Measurements from ENCODE around the gene PLCB4. TPM values are rescaled to one million over a fixed set of nuclear protein-coding genes. Genes with fewer than 3 reads are reported as not detected.

PLCB4 gene
- total and polyA plus RNA-seq, 5 donors, result 9.4 to 42.2 (median 27.7) TPM

DNA sequence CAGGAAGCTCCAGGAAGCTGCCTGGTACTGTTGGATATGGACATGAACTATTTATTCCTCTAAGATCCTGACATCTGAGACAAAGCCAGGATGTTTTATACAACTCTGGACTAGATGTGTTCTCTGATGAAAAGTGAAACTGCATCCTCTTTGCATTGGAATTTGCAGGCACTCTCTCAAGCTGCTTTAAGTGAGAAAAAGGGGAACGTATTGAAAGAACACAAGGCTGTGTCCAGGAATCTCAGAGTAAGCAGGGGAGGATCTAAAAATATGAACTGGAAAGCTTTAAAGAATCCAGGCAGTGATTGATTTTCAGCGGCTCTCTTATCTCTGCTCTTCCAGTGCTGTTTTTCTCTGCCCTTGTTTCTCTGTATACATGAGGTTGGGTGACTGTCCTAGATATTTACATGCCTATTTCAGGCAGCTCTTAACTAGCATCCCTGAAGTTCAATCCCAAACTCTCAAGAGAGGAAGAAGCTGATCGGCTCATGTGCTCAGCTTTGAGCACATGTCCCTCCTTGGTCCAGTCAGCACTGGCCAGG is 193.8 kb downstream of the PLCB4 start:
- Histone ChIP-seq H3K4me3 (ENCODE audit: low read length) (no peak overlapping the region), H3K27me3 (ENCODE audit: control insufficient read depth, insufficient read depth) (no peaks in the 10 kb centered on the region), H3K27ac (ENCODE audit: low read length) (peak overlapping the region; percentile 26), H3K4me1 (ENCODE audit: control insufficient read depth, insufficient read depth, low read length) (peaks cover 5% of the 10 kb centered on the region), H3K9me3 (ENCODE audit: control insufficient read depth, low read length) (no peaks in the 10 kb centered on the region)
- intact Hi-C loops (cut with DNase I), result no loop called here
- WGBS, result 9% methylated on average over 3 of the region's 3 CpGs
- ATAC-seq (peak; percentile 34 to 51), DNase-seq (no peak)

DNA sequence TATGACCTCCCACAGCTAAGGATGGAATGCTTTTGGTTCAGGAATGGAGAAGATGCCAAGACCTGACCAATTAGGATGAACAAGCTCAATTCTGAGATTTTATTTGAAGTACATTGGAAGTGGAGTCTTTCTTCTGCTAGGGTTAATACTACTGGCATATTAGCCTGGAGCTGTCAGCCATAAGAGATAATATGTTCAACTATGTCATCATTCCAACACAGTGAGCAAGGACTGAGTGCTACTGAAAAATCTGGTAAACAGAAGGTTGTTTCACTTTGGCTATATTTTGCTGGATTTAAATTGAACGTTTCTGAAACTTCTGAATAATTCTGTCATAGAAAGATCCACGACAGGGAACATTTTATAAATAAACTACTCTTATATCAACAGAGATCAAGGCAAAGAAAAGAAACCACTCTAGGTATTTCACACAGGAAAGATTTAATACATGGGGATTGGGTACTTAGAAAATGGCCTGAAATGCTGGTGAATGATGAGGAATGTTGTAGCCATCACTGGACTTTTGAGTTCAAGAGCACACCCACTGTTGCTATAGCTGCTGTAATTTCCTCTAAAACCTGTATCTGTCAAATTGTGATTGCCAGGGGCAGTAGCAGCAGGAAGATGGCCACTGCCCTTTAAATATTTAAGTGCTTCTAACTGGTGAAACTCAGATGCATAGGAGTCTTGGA is 200.5 kb downstream of the PLCB4 start:
- ATAC-seq (peak; percentile 45 to 68), DNase-seq (no peak)
- Histone ChIP-seq H3K9me3 (ENCODE audit: control insufficient read depth, low read length) (no peaks in the 10 kb centered on the region), H3K4me1 (ENCODE audit: control insufficient read depth, insufficient read depth, low read length) (no peaks in the 10 kb centered on the region), H3K4me3 (ENCODE audit: low read length) (no peak overlapping the region), H3K27ac (ENCODE audit: low read length) (no peak overlapping the region), H3K27me3 (ENCODE audit: control insufficient read depth, insufficient read depth) (no peaks in the 10 kb centered on the region)
- 36% methylated on average over 2 of the region's 2 CpGs for WGBS
- intact Hi-C loops (cut with DNase I), result no loop called here

DNA sequence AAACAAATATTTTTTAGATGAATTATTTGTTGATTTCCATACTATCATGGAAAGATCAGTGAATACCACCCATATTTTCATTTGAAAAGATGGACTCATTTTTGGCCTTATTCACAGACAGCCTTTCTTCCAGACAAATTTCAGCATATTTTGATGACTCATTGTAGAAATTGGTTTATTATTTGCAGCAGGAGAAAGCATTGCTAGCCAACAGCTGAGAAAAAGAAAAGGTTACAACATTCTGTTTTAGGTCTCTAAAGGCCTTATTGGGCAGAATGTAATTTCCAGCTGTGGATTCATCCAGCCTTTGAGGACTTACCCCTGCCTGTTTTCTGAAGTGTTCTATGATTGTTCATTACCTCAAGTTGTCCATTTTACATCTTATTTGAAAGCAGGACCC is 201.9 kb downstream of the PLCB4 start:
- ATAC-seq, result peak; percentile 48 to 54
- no peaks in the 10 kb centered on the region for H3K9me3 ChIP-seq (ENCODE audit: control insufficient read depth, low read length)
- intact Hi-C loops (cut with DNase I), result no loop called here
- no peaks in the 10 kb centered on the region for H3K27me3 ChIP-seq (ENCODE audit: control insufficient read depth, insufficient read depth)
- no peak for DNase-seq
- no peak overlapping the region for H3K27ac ChIP-seq (ENCODE audit: low read length)
- no peak overlapping the region for H3K4me3 ChIP-seq (ENCODE audit: low read length)
- no peaks in the 10 kb centered on the region for H3K4me1 ChIP-seq (ENCODE audit: control insufficient read depth, insufficient read depth, low read length)

DNA sequence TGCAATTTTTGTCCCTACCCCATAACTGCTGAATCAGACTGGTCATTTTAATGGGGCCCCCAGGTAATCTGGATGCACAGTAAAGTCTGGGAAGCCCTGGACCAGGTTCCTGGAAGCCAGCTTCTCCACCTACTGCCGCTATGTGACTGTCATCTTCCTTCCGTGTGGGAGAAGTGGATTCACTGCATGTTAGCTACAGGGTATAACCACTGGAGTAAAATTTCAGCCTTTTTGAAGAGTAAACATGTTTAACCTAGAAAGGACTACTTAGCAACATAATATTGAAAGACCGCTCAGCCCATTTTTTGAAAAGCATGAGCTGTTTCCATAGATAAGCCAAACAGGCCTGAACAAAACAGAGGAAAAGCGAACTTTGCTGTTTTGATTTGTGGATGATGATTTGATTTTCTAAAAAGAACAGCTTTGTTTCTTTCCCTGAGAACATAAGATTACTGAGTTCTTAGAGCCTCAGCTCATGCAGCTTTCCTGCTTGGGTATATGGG is 208.1 kb downstream of the PLCB4 start:
- ATAC-seq (no peak), DNase-seq (no peak)
- Histone ChIP-seq H3K27me3 (ENCODE audit: control insufficient read depth, insufficient read depth) (no peaks in the 10 kb centered on the region), H3K9me3 (ENCODE audit: control insufficient read depth, low read length) (no peaks in the 10 kb centered on the region), H3K4me1 (ENCODE audit: control insufficient read depth, insufficient read depth, low read length) (no peaks in the 10 kb centered on the region), H3K27ac (ENCODE audit: low read length) (no peak overlapping the region), H3K4me3 (ENCODE audit: low read length) (no peak overlapping the region)
- WGBS, result 69% methylated on average over 4 of the region's 4 CpGs
- intact Hi-C loops (cut with DNase I), result no loop called here

DNA sequence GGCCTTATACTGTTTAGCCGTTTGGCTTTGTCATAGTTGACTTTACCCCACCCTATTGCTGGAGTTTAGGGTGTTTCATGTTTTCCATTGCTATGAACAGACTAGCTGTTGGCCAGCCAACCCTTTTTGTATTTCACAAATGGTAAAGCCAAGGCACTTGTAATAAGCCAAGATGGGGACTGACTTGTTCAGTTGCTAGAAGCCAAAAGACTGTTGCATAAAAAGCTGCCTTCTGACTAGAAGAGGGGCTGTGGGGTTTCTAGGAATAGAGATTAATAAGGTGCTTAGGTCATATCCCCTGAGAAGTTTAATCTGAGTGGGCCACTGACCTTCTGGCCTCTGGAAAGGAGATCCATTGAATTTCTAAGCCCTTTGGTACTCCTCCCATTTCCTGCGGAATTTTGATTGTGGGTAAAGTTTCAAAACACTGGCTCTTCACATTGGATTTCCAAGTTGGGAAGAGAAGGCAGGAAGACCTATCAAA is 211.1 kb downstream of the PLCB4 start:
- H3K9me3 ChIP-seq (ENCODE audit: control insufficient read depth, low read length), result no peaks in the 10 kb centered on the region
- intact Hi-C loops (cut with DNase I), result no loop called here
- H3K4me3 ChIP-seq (ENCODE audit: low read length), result no peak overlapping the region
- WGBS, result 37% methylated on average over 2 of the region's 2 CpGs
- ATAC-seq, result peak; percentile 90 to 94
- no peaks in the 10 kb centered on the region for H3K4me1 ChIP-seq (ENCODE audit: control insufficient read depth, insufficient read depth, low read length)
- no peaks in the 10 kb centered on the region for H3K27me3 ChIP-seq (ENCODE audit: control insufficient read depth, insufficient read depth)
- no peak overlapping the region for H3K27ac ChIP-seq (ENCODE audit: low read length)
- peak in 2 of 3 donors; percentile 23 to 45 for DNase-seq

DNA sequence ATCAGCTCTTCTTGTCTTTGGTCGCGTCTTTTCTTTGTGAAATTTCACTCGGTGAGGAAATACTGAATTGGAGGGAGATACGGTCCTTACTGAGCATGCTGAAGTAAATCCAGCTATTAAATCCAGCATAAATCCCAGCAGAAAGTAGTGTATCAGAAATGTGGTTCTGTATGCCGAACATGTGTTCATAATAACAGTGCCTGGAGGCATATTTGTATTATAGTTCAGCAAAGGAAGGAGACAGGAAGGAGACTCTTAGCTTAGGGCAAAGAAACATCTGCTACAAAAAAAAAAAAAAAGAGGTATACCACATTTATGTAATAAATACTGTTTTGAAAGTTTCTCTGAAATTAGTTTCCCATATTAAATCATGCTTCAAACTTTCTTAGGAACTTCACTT is 211.8 kb downstream of the PLCB4 start:
- Histone ChIP-seq H3K27me3 (ENCODE audit: control insufficient read depth, insufficient read depth) (no peaks in the 10 kb centered on the region), H3K4me3 (ENCODE audit: low read length) (no peak overlapping the region), H3K9me3 (ENCODE audit: control insufficient read depth, low read length) (no peaks in the 10 kb centered on the region), H3K27ac (ENCODE audit: low read length) (no peak overlapping the region), H3K4me1 (ENCODE audit: control insufficient read depth, insufficient read depth, low read length) (no peaks in the 10 kb centered on the region)
- DNase-seq, result no peak
- WGBS, result 40% methylated on average over 5 of the region's 5 CpGs
- intact Hi-C loops (cut with DNase I), result no loop called here
- ATAC-seq, result no peak

DNA sequence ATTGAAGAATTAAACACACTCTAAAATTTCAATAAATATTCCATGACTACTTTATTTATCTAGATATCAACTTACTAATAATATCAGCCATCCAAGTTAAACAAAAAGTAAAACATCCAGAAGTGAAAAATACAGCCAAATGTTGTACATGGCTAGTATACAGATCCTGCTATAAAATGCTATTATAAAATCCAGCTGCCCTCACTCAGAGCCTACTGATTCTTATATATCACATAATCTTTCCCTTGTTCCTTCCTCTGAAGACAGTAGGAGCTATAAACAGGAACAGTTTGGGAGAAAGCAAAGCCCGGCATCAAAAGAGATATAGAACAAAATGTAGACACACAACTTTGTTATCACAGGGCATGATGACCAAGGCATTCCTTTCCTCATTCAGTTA is 212.9 kb downstream of the PLCB4 start:
- DNase-seq, result no peak
- intact Hi-C loops (cut with DNase I), result no loop called here
- Histone ChIP-seq H3K9me3 (ENCODE audit: control insufficient read depth, low read length) (no peaks in the 10 kb centered on the region), H3K27me3 (ENCODE audit: control insufficient read depth, insufficient read depth) (no peaks in the 10 kb centered on the region), H3K4me1 (ENCODE audit: control insufficient read depth, insufficient read depth, low read length) (no peaks in the 10 kb centered on the region), H3K27ac (ENCODE audit: low read length) (no peak overlapping the region), H3K4me3 (ENCODE audit: low read length) (no peak overlapping the region)
- 36% methylated on average over 1 of the region's 1 CpG for WGBS
- no peak for ATAC-seq

DNA sequence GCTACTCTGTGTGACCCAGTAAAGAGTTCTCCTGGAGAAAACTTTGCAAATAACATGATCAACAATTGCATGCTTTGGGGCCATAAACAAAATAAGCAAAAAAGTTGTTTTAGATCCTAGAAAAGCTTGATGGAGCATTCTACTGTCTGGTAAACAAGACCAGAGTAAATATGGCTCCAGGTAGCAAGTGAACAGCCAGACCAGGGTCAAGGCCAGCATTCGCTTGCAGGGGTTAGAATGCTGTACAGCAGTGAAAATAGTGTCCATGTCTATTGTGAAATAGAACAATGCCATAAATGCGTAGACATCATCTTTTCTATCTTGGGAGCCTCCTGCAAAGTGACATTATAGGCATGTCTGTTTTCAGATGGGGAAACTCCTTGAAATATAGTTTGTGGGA is 216.7 kb downstream of the PLCB4 start:
- WGBS, result 97% methylated on average over 2 of the region's 2 CpGs

DNA sequence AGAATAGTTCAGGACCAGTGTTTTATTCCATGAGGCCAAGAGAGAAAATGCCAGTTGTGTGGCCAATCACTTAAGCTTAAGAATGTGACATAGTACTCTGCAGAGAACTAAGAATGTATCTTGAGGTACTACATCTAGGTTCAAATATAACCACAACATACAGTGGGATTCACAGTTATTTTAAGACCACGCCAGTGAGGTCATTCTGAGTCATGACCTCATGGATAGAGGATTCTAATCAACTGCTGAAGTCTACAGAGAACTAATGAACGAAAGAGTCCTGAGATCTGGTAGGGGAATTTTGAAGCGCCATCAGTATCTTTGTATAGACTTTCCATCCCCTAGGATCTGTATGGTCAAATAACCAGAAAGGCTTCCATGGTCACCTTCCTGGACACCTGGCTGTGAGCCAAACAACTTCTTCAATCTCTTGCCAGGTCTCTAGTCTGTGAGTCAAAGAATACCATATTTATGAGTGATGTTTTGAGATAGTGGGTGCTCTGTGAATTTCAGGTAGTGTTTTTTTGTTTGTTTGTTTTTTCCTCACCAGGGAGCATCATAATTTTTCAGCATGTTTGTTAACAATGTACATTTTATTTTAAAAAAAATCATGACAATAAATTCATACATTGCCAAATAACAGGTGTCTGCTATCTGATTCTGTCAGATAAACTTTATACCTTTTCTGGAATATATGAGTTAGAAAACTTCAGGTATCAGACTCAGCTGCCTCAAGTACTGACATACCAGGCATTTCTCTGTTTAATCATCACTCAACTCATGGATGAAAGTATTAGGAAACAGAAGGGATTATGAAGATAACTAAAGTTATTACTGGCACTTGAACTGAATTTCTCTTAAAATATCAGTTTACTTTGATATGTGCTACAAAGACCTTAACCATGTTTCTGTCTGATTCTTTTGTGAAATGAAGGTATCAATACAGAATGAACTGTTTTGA is 217.9 kb downstream of the PLCB4 start:
- 95% methylated on average over 3 of the region's 3 CpGs for WGBS
- H3K27me3 ChIP-seq (ENCODE audit: control insufficient read depth, insufficient read depth), result no peaks in the 10 kb centered on the region
- intact Hi-C loops (cut with DNase I), result no loop called here
- no peak for ATAC-seq
- no peak for DNase-seq
- no peak overlapping the region for H3K27ac ChIP-seq (ENCODE audit: low read length)
- H3K4me3 ChIP-seq (ENCODE audit: low read length), result no peak overlapping the region
- H3K9me3 ChIP-seq (ENCODE audit: control insufficient read depth, low read length), result no peaks in the 10 kb centered on the region
- no peaks in the 10 kb centered on the region for H3K4me1 ChIP-seq (ENCODE audit: control insufficient read depth, insufficient read depth, low read length)

More for the DNA sequence above, 216.7 kb downstream of the PLCB4 start:
- H3K4me1 ChIP-seq (ENCODE audit: control insufficient read depth, insufficient read depth, low read length), result no peaks in the 10 kb centered on the region
- ATAC-seq (no peak), DNase-seq (no peak)
- H3K9me3 ChIP-seq (ENCODE audit: control insufficient read depth, low read length), result no peaks in the 10 kb centered on the region
- intact Hi-C loops (cut with DNase I), result no loop called here
- no peak overlapping the region for H3K27ac ChIP-seq (ENCODE audit: low read length)
- H3K27me3 ChIP-seq (ENCODE audit: control insufficient read depth, insufficient read depth), result no peaks in the 10 kb centered on the region
- no peak overlapping the region for H3K4me3 ChIP-seq (ENCODE audit: low read length)

DNA sequence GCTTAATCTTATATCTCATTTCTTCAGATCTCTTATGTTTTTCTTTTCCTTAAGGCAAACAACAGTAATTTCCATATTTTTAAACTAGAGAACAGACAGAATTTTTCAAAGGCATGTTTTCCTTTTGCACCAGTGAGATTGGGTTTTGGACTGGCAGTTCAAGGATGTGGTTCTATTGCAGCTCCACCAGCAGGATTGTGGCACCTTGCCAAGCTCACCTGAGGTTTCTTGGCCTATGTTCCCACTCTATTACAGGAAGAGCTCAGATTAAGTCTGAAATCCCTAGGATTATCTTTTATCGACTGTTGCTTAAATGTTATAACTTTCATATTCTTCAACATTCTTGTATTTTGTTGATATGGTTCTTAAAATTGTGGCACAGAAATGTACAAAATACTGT is 218.9 kb downstream of the PLCB4 start:
- Histone ChIP-seq H3K9me3 (ENCODE audit: control insufficient read depth, low read length) (no peaks in the 10 kb centered on the region), H3K27me3 (ENCODE audit: control insufficient read depth, insufficient read depth) (no peaks in the 10 kb centered on the region), H3K4me3 (ENCODE audit: low read length) (no peak overlapping the region), H3K27ac (ENCODE audit: low read length) (no peak overlapping the region), H3K4me1 (ENCODE audit: control insufficient read depth, insufficient read depth, low read length) (no peaks in the 10 kb centered on the region)
- intact Hi-C loops (cut with DNase I), result no loop called here
- no peak for DNase-seq
- ATAC-seq, result no peak
- 91% methylated on average over 1 of the region's 1 CpG for WGBS

DNA sequence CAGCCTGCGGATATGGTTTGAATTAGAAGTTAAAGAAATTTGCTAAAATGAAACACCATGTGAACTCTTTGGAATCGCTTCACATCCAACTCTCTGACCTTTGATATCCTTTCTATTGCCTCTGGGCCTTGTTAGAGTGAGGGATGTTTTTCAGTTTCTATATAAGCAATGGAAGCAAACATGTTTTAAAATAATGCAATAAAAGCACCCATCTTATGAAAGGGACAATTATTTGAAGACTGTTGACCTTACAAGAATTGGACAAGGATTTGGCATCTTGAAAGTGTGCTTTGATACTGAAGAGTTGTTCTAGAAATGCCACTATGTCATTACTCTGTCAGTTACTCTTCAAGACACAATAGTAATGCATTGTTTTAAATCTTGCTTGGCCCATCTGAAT is 221.4 kb downstream of the PLCB4 start:
- Histone ChIP-seq H3K4me1 (ENCODE audit: control insufficient read depth, insufficient read depth, low read length) (no peaks in the 10 kb centered on the region), H3K27me3 (ENCODE audit: control insufficient read depth, insufficient read depth) (no peaks in the 10 kb centered on the region), H3K27ac (ENCODE audit: low read length) (no peak overlapping the region), H3K9me3 (ENCODE audit: control insufficient read depth, low read length) (no peaks in the 10 kb centered on the region), H3K4me3 (ENCODE audit: low read length) (no peak overlapping the region)
- ATAC-seq (no peak), DNase-seq (no peak)
- intact Hi-C loops (cut with DNase I), result no loop called here
- WGBS, result 85% methylated on average over 2 of the region's 2 CpGs
